ENCODE measurements around the gene COL12A1. TPM values are rescaled to one million over a fixed set of nuclear protein-coding genes. Genes with fewer than 3 reads are reported as not detected.

COL12A1 gene
- total and polyA plus RNA-seq, 2 of the 13 experiments (the other 11 are each of a cell fraction or from before 2014, with no cell fraction given), result 0.02 TPM; not detected in 1

- TF ChIP-seq CENPBD1 (CRISPR knock-in tag; IDR thresholded peaks at IDR 0.05; ENCODE audit: borderline replicate concordance, low read depth), result no peak
- no peak for TF ChIP-seq CERS6 (CRISPR knock-in tag; IDR thresholded peaks at IDR 0.05)
- peak; percentile 56 for TF ChIP-seq HCFC1 (IDR thresholded peaks at IDR 0.05; ENCODE audit: low read depth, low read length)
- TF ChIP-seq STAG1 (CRISPR knock-in tag; IDR thresholded peaks at IDR 0.05), result 0 out of 2 replicates have a peak, but pooled peaks have one; percentile 1
- TF ChIP-seq ZNF891 (CRISPR knock-in tag; IDR thresholded peaks at IDR 0.05), result peak; percentile 48; the same call in 1 of the 2 replicates
- TF ChIP-seq ZNF740 (CRISPR knock-in tag; IDR thresholded peaks at IDR 0.05), result 0 out of 2 replicates have a peak, but pooled peaks have one; percentile 18
- TF ChIP-seq ZNF710 (CRISPR knock-in tag; IDR thresholded peaks at IDR 0.05; ENCODE audit: borderline replicate concordance), result 0 out of 2 replicates have a peak, but pooled peaks have one; percentile 22
- TF ChIP-seq ZNF557 (CRISPR knock-in tag; IDR thresholded peaks at IDR 0.05), result no peak
- TF ChIP-seq ZNF674 (CRISPR knock-in tag; IDR thresholded peaks at IDR 0.05; ENCODE audit: low read depth), result no peak
- TF ChIP-seq ZNF7 (CRISPR knock-in tag; IDR thresholded peaks at IDR 0.05), result no peak
- TF ChIP-seq TEAD3 (CRISPR knock-in tag; optimal IDR thresholded peaks at IDR 0.05; ENCODE audit: borderline replicate concordance), result peak; percentile 79
- 0 out of 2 replicates have a peak, but pooled peaks have one; percentile 17 for TF ChIP-seq ZNF431 (CRISPR knock-in tag; IDR thresholded peaks at IDR 0.05; ENCODE audit: borderline replicate concordance, low read depth)
- no peak for TF ChIP-seq LCORL (IDR thresholded peaks at IDR 0.05)
- TF ChIP-seq LCORL (CRISPR knock-in tag; IDR thresholded peaks at IDR 0.05), result peak; percentile 75
- TF ChIP-seq SETDB1 (CRISPR knock-in tag; IDR thresholded peaks at IDR 0.05; ENCODE audit: borderline replicate concordance), result no peak
- TF ChIP-seq RBAK (CRISPR knock-in tag; IDR thresholded peaks at IDR 0.05), result no peak
- TF ChIP-seq ETV5 (CRISPR knock-in tag; IDR thresholded peaks at IDR 0.05; ENCODE audit: borderline replicate concordance), result peak; percentile 89
- TF ChIP-seq MEIS1 (CRISPR knock-in tag; IDR thresholded peaks at IDR 0.05; ENCODE audit: borderline replicate concordance), result no peak
- TF ChIP-seq MAFG (CRISPR knock-in tag; IDR thresholded peaks at IDR 0.05), result no peak
- TF ChIP-seq MAZ (IDR thresholded peaks at IDR 0.05; ENCODE audit: borderline replicate concordance, low read depth, low read length), result no peak; the same call in 1 of the 2 replicates
- 0 out of 2 replicates have a peak, but pooled peaks have one; percentile 24 for TF ChIP-seq MAZ (CRISPR knock-in tag; IDR thresholded peaks at IDR 0.05; ENCODE audit: low read depth)
- peak; percentile 99 for TF ChIP-seq TFE3 (CRISPR knock-in tag; IDR thresholded peaks at IDR 0.05)
- no peak; the same call in 1 of the 2 replicates for TF ChIP-seq TSC22D2 (CRISPR knock-in tag; IDR thresholded peaks at IDR 0.05; ENCODE audit: borderline replicate concordance)
- peak; percentile 90; the same call in 1 of the 2 replicates for TF ChIP-seq YEATS4 (CRISPR knock-in tag; IDR thresholded peaks at IDR 0.05; ENCODE audit: borderline replicate concordance)
- 0 out of 2 replicates have a peak, but pooled peaks have one; percentile 52 for TF ChIP-seq ZNF337 (CRISPR knock-in tag; IDR thresholded peaks at IDR 0.05; ENCODE audit: borderline replicate concordance, low read depth)
These were observed 37.6 kb upstream of the COL12A1 start, which contains the start of gene COX7A2 (continued) for GRCh38 chr6:75243333-75244062.
